ENCODE measurements around the gene FGF18. TPM values are rescaled to one million over a fixed set of nuclear protein-coding genes. Genes with fewer than 3 reads are reported as not detected.
A peak's percentile ranks its signal among the peaks of the same experiment; 100 is the strongest.

Gene FGF18
- total RNA-seq, 1 donor from 2014 or later, result 2.4 TPM

GRCh38 chr5:171478946-171479775, 59.7 kb downstream of the FGF18 start:
- Mint-ChIP-seq H3K4me1 (no peaks in the 10 kb centered on the region), H3K27me3 (ENCODE audit: low read depth) (no peaks in the 10 kb centered on the region), H3K27ac (ENCODE audit: unreplicated experiment) (no peak overlapping the region), H3K4me3 (no peak overlapping the region), H3K36me3 (ENCODE audit: low read depth) (no peaks in the 10 kb centered on the region), H3K9me3 (no peaks in the 10 kb centered on the region)
- no peak for TF ChIP-seq CTCF (conservative IDR thresholded peaks at IDR 0.05)
- DNase-seq (ENCODE audit: low read depth, low spot score), result no peak

DNA sequence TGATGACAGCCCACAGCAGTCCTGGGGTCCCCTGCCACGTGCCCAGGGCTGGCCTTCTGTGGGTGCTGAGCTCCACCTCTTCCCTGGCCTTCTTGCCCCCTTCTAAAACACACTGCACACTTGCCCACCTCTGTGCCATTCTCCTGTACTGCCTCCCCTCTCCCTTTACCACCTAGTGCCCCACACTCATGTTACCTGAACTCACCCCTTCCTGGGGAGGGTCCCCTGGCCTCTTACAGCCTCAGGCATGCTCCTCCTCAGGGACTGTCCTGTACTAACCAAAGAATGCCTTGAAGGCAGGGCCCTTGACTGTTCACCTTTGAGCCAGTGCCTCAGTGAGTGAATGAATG, 60.3 kb downstream of the FGF18 start:
- Mint-ChIP-seq H3K4me1 (no peaks in the 10 kb centered on the region), H3K4me3 (no peak overlapping the region), H3K9me3 (no peaks in the 10 kb centered on the region), H3K27me3 (ENCODE audit: low read depth) (no peaks in the 10 kb centered on the region), H3K27ac (ENCODE audit: unreplicated experiment) (no peak overlapping the region), H3K36me3 (ENCODE audit: low read depth) (no peaks in the 10 kb centered on the region)
- TF ChIP-seq CTCF (conservative IDR thresholded peaks at IDR 0.05), result no peak
- no peak for DNase-seq (ENCODE audit: low read depth, low spot score)

DNA sequence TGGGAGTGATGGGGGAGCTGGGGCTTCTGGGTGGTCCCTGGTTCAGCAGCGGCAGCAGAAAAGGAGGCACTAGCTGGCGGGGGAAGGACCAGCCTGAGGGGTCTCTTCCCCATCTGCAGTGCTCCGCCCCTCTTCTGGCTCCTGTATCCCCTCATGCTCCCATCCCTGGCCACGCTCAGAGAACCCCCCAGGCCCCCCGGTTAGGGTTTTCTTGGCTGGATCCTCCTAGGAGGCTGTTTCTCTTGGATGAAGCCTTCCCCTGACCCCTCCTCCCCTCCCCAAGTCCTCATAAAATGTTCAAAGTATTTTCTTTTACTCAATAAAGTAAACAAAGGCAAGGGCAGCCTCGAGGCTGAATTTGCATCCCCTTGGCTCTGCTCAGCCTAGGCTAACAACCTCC, 60.8 kb downstream of the FGF18 start:
- H3K4me1 Mint-ChIP-seq, result no peaks in the 10 kb centered on the region
- H3K27ac Mint-ChIP-seq (ENCODE audit: unreplicated experiment), result no peak overlapping the region
- no peaks in the 10 kb centered on the region for H3K36me3 Mint-ChIP-seq (ENCODE audit: low read depth)
- no peak for TF ChIP-seq CTCF (conservative IDR thresholded peaks at IDR 0.05)
- no peaks in the 10 kb centered on the region for H3K27me3 Mint-ChIP-seq (ENCODE audit: low read depth)
- DNase-seq (ENCODE audit: low read depth, low spot score), result no peak
- no peak overlapping the region for H3K4me3 Mint-ChIP-seq
- H3K9me3 Mint-ChIP-seq, result no peaks in the 10 kb centered on the region

DNA sequence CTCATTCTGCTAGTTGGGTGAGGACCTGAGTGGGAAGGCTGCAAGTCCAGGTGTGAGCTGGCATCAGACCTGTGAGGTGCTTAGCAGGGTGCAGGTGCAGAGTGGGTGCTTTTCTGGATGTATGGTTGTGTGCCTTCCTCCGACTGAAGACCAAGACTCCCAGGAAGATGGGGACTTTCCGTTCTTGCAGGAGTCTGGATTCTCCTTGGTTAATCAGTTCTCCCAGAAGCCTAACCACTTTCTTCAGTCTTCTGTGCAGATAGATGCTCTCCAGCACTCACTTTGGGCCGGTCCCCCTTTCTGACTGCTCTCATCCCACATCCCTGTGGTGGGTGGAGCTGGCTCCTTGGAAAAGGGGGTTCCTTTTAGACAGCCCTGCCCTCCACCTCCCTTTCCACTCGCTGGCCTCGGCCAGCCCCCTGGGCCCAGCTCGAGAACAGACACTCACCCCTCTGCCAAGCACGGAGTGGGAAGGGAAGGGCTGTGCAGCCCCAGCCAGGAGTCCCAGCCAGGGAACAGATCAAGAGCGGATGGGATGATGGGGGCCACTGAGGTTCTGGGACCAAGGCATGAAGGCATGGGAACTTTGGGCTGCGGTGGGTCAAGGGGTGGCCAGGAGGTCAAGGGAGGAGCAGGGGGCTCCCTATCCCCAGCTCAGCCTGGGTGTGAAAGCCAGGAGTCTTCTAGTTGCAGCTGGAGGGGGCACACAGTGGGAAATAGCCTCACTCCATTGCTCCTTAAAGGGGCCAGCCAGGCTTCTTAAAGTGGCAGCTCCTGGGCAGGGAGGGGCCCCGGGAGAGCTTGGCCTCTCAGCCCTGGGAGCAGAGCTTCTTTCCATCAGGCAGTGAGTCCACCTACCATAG, 62.4 kb downstream of the FGF18 start:
- Mint-ChIP-seq H3K4me3 (no peak overlapping the region), H3K9me3 (no peaks in the 10 kb centered on the region), H3K27me3 (ENCODE audit: low read depth) (no peaks in the 10 kb centered on the region), H3K27ac (ENCODE audit: unreplicated experiment) (peak overlapping the region; percentile 57), H3K36me3 (ENCODE audit: low read depth) (no peaks in the 10 kb centered on the region), H3K4me1 (no peaks in the 10 kb centered on the region)
- DNase-seq (ENCODE audit: low read depth, low spot score), result no peak
- TF ChIP-seq CTCF (conservative IDR thresholded peaks at IDR 0.05), result no peak

DNA sequence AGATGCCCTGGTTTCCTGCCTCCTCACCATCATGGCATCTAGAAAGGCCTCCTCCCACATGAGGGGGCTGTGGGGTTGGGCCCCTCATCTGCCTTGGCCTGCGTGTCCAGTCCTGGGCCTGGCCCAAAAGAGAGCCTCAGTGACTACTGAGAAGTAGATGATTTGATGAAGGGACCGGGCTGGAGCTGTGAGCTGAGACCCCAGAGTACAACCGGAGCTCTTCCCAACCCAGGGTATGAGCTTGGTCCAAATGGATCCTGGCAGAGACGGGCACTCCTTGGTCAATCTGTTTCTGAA, 62.9 kb downstream of the FGF18 start:
- H3K4me1 Mint-ChIP-seq, result no peaks in the 10 kb centered on the region
- DNase-seq (ENCODE audit: low read depth, low spot score), result no peak

More for the DNA sequence above, 62.9 kb downstream of the FGF18 start:
- no peak for TF ChIP-seq CTCF (conservative IDR thresholded peaks at IDR 0.05)
- no peak overlapping the region for H3K4me3 Mint-ChIP-seq
- no peaks in the 10 kb centered on the region for H3K9me3 Mint-ChIP-seq
- H3K27ac Mint-ChIP-seq (ENCODE audit: unreplicated experiment), result no peak overlapping the region
- no peaks in the 10 kb centered on the region for H3K27me3 Mint-ChIP-seq (ENCODE audit: low read depth)
- no peaks in the 10 kb centered on the region for H3K36me3 Mint-ChIP-seq (ENCODE audit: low read depth)

Data from neural crest cell (in vitro differentiated cells).